NCI-H524 (cell line): ENCODE data around the gene VASH1.
A peak's percentile ranks its signal among the peaks of the same experiment; 100 is the strongest.

ENCODE experiments used
- DNase-seq, 2 experiments: peaks; one replicate each; lab custom pipeline; 2025; lab: John Stamatoyannopoulos, UW

VASH1 gene

GRCh38 chr14:76832503-76832988 is 71.3 kb downstream of the VASH1 start:
- DNase-seq: peak; percentile 4 to 37
